Kidney epithelial cell (primary cell): ENCODE data around the gene AFF3. TPM values are rescaled to one million over a fixed set of nuclear protein-coding genes. Genes with fewer than 3 reads are reported as not detected.

Experiments
- DNase-seq: peaks from one replicate; pipeline ENCODE4 v3.0.0-alpha.2; 2010; ENCODE audit warnings: low read depth
- H3K27me3 ChIP-seq: 2 replicates; pipeline ENCODE4 v1.6.0; 2011; ENCODE audit warnings: low read length; ENCODE audit not compliant: control insufficient read depth, insufficient read depth
- H3K36me3 ChIP-seq: 2 replicates; pipeline ENCODE4 v1.5.1; 2011; ENCODE audit warnings: low read length; ENCODE audit not compliant: control insufficient read depth, insufficient read depth
- H3K4me3 ChIP-seq: 2 replicates; pipeline ENCODE4 v1.5.1; 2011; ENCODE audit warnings: low read depth, mild to moderate bottlenecking, control low read depth, low read length
- total RNA-seq: library from RNA; depleted of rRNA; stranded (reverse); fragments of >200 nt; gene quantifications from 2 replicates; pipeline ENCODE4 v1.2.3, GENCODE V29; 2015
- TF ChIP-seq, protein P1 (sequence below): IDR thresholded peaks from 2 replicates; pipeline ENCODE4 v1.5.1; 2011; ENCODE audit warnings: mild to moderate bottlenecking, moderate library complexity, low read length, control low read depth, inconsistent platforms; ENCODE audit not compliant: insufficient read depth, poor library complexity, severe bottlenecking

The AFF3 gene
- total RNA-seq, 1 donor from 2014 or later = 13.9 TPM

DNA sequence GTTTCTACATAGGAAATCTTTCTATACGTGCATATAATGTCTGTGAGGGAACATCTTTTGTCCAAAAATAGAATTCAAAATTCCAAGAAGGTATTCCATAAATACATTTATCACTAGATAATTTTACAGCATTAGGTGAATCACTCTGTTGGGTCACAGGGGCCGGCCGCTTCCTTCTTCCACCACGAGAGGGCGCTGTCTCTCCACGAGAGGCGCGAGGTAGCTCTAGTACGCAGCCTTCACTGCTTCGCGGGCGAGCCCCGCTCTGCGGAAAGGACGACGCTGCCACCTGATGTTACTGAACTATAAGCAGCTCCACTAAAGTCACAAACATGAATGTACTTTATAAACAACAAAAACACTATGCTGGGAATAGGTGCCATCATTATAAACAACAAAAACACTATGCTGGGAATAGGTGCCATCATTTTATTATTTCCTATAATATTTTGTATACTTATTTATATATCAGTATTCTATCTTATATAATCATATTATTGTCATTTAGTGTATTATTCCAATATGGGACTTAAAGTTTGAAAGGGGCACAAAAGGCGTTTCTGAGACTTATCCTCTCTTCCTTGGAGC is 583.2 kb downstream of the AFF3 start:
- TF ChIP-seq, protein P1, sequence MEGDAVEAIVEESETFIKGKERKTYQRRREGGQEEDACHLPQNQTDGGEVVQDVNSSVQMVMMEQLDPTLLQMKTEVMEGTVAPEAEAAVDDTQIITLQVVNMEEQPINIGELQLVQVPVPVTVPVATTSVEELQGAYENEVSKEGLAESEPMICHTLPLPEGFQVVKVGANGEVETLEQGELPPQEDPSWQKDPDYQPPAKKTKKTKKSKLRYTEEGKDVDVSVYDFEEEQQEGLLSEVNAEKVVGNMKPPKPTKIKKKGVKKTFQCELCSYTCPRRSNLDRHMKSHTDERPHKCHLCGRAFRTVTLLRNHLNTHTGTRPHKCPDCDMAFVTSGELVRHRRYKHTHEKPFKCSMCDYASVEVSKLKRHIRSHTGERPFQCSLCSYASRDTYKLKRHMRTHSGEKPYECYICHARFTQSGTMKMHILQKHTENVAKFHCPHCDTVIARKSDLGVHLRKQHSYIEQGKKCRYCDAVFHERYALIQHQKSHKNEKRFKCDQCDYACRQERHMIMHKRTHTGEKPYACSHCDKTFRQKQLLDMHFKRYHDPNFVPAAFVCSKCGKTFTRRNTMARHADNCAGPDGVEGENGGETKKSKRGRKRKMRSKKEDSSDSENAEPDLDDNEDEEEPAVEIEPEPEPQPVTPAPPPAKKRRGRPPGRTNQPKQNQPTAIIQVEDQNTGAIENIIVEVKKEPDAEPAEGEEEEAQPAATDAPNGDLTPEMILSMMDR = peak; percentile 97
- Histone ChIP-seq H3K4me3 (no peak overlapping the region), H3K27me3 (no peaks in the 10 kb centered on the region), H3K36me3 (no peaks in the 10 kb centered on the region)
- DNase-seq = no peak

DNA sequence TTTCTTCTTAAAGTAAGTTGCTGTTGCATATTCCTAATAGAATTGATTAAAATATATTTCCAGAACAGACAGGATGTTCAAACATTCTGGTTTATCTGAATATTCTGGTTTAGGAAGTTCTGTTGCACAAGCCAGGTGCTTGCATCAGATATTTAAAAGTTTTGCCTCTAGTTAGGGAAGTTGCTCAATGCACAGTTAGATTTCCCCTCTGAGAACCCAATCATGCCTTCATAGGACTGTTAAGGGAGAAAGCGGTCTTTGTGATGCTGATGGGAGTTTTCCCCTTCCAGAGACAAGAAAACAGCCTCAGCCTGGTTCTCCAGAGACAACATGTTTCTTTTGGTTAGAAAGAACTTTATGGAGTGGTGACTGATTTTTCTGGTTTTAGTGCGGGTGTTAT is 587.0 kb downstream of the AFF3 start:
- no peak for DNase-seq
- peaks cover under 1% of the 10 kb centered on the region for H3K27me3 ChIP-seq
- H3K36me3 ChIP-seq = no peaks in the 10 kb centered on the region
- H3K4me3 ChIP-seq = no peak overlapping the region
- TF ChIP-seq, protein P1 = no peak

DNA sequence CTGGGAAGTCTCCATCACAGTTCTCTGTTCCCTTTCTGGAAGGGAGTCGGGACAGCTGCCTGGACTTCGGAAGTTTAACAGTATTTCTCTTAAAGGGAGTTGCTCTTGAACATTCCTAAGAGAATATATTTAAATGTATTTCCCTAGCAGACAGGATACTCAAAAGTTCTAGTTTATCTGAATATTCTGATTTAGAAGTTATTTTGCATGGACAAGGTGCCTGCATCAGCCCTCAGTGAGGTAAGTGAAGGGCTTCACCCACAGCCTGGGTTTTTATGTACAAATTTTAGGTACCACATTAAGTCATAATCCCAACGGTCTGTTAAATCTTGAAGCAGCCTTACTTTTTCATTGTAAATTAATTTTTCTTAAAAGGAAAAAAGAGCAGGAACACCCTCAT is 587.5 kb downstream of the AFF3 start:
- peaks cover 2% of the 10 kb centered on the region for H3K27me3 ChIP-seq
- DNase-seq = no peak
- TF ChIP-seq, protein P1 = no peak
- H3K4me3 ChIP-seq = no peak overlapping the region
- no peaks in the 10 kb centered on the region for H3K36me3 ChIP-seq

DNA sequence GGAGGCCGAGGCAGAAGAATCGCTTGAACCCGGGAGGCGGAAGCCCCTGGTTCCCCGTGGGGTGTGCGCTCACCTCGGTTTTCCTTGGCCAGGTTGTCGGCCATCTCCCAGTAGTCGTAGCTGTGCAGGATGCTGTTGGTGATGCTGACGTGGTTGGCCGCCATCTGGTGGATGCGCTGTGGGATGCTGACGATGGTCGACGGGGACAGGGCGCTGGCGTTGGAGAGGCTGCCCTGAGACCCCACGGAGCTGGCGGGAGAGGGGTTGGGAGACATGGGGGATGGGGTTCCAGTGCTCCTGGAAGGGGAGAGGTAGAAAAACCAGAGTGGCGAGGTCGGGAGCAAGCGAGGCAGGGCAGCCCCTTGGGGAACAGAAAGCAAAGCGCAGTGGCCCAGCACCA is 588.2 kb downstream of the AFF3 start:
- TF ChIP-seq, protein P1 = no peak
- H3K4me3 ChIP-seq = no peak overlapping the region
- peaks cover 2% of the 10 kb centered on the region for H3K27me3 ChIP-seq
- no peaks in the 10 kb centered on the region for H3K36me3 ChIP-seq
- no peak for DNase-seq

DNA sequence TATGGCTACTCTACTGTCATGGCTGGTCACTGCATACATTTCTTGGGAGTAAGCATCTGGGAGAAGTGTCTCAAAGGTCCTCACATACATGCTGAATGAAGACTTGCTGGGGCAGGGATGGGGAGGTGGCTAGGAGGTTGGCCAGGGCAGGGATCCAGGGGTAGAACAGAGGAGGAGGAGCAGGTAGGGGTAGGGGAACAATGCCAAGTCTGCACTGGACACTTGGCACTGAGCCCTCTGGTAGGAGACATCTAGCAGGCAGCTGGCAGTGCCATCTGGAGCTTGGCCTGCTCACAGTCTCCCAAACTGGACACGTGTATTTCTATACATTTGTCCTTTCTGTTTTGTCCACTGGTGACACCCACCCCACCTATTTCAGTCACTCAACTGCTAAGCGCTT is 589.9 kb downstream of the AFF3 start:
- no peak overlapping the region for H3K4me3 ChIP-seq
- TF ChIP-seq, protein P1 = no peak
- no peak for DNase-seq
- no peaks in the 10 kb centered on the region for H3K36me3 ChIP-seq
- peaks cover 2% of the 10 kb centered on the region for H3K27me3 ChIP-seq

DNA sequence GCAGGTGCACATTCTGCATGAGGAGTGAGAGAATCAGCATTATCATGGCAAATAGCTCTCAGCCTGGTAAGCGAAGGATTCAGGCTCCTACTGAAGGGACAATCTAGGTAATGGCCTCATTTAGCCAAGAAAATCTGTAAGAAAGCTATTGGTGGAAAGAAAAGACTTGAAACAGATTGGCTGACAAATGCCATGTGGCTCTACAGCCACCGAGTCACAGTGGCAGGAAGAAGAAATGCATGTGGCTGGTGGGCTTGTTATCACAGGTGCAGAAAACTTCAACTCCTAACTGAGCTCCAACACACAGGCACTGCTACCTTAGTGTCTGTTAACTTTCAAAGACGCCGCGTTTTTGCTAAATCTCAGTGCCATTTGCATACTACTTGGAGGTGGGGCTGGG is 592.0 kb downstream of the AFF3 start:
- no peak overlapping the region for H3K4me3 ChIP-seq
- H3K36me3 ChIP-seq = no peaks in the 10 kb centered on the region
- DNase-seq = no peak
- peaks cover 2% of the 10 kb centered on the region for H3K27me3 ChIP-seq
- TF ChIP-seq, protein P1 = no peak
